Measurements from ENCODE around the gene NARF. TPM values are rescaled to one million over a fixed set of nuclear protein-coding genes. Genes with fewer than 3 reads are reported as not detected.
A peak's percentile ranks its signal among the peaks of the same experiment; 100 is the strongest.

Gene NARF
- total RNA-seq, 4 donors from 2014 or later: 15.3 to 55.5 (median 33.3) TPM

DNA sequence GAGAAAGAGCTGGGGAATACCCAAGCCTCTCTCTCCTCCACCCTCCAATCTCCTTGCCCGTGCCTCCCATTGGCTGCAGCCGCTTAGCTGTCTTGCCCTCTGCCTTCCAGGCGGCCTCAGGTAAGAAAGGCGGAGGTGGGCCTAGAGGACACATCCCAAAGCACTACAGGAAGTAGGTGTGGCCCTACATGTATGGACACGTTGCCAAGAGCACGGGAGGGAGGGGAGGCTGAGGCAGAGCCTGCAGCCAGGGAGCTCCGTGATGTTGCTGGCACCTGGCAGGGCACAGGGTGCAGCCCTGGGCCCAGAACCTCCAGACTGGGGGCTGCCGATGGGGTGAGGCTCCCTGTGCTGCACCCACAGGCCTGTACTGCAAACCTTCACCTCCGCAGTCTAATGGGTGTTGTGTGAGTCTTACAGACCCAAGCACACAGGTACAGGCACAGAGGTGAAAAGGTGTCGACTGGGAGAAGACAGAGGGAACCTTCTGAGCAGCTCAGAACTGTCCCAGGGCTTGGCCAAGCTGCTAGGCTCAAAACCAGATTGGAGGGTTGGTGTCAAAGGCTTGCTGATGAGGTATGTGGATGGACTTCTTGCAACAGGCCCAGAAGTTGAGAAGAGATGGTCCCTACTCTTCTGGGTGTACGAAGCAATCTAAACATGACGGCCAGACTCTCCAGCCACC lies 37.4 kb downstream of the NARF start:
- intact Hi-C loops (cut with DNase I; ENCODE audit: low total_unique reads): loop anchor here (10.0 kb wide), 1 partner anchor 59 kb away; no protein-coding TSS in a partner anchor
- Histone ChIP-seq H3K27ac (peak overlapping the region; percentile 91 to 94), H3K4me3 (no peak overlapping the region)

DNA sequence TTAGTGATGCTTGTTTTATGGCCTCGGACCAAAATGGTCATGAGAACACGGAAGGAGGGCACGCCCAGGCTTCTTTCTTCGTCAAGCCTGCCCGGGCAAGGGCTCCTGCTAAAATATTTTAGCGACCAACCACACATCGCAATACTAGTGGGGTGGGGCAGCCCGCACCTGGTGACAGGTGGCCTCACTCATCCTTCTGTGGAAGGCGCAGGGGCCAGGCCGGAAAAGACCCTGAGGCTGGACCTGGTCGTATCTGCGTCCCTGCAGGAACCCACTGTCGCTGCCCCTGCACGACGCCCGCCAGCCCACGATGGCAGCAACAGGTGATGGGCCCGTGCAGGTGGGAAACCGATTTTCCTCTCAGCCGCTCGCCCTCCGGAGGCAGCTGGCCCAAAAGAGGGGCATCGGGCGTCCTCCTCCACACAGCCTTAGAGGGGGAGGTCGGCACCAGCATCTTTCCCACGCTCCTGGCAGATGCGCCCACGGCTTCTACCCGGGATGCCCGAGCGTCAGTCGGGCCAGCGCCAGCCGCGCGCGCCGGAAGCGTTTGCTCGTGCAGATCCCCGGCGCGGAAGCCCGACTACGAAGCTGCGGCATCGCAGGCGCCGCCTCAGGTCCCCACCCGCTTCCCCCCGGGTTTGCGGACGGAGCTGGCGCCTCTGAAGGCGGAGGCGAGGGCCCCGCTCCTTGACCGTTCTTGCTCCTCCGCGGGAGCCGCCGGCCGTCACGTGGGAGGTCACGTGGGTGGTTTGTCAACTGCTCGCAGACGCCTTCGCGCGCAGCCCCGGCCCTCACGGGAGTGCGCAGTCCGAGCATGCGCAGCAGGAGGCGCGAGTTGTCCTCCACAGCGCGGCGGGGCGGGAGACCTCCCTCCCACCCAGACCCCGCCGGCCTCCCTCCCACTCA lies 38.2 kb downstream of the NARF start:
- peak overlapping the region; percentile 61 to 96 for H3K4me3 ChIP-seq
- H3K4me1 ChIP-seq: peaks cover 4 to 5% of the 10 kb centered on the region in 2 donors
- TF ChIP-seq, protein P1, sequence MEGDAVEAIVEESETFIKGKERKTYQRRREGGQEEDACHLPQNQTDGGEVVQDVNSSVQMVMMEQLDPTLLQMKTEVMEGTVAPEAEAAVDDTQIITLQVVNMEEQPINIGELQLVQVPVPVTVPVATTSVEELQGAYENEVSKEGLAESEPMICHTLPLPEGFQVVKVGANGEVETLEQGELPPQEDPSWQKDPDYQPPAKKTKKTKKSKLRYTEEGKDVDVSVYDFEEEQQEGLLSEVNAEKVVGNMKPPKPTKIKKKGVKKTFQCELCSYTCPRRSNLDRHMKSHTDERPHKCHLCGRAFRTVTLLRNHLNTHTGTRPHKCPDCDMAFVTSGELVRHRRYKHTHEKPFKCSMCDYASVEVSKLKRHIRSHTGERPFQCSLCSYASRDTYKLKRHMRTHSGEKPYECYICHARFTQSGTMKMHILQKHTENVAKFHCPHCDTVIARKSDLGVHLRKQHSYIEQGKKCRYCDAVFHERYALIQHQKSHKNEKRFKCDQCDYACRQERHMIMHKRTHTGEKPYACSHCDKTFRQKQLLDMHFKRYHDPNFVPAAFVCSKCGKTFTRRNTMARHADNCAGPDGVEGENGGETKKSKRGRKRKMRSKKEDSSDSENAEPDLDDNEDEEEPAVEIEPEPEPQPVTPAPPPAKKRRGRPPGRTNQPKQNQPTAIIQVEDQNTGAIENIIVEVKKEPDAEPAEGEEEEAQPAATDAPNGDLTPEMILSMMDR (IDR thresholded peaks at IDR 0.05): no peak
- TF ChIP-seq POLR2A (IDR thresholded peaks at IDR 0.05): peak; percentile 84 to 89
- peak overlapping the region; percentile 91 to 94 for H3K27ac ChIP-seq
- H3K27me3 ChIP-seq: no peaks in the 10 kb centered on the region
- H3K36me3 ChIP-seq: no peaks in the 10 kb centered on the region
- intact Hi-C loops (cut with DNase I; ENCODE audit: low total_unique reads): loop anchor here (10.0 kb wide), 1 partner anchor 58 kb away; no protein-coding TSS in a partner anchor
- peak; percentile 96 for DNase-seq
- H3K9me3 ChIP-seq: no peaks in the 10 kb centered on the region

More for the DNA sequence above, 37.4 kb downstream of the NARF start:
- H3K27me3 ChIP-seq: no peaks in the 10 kb centered on the region
- H3K36me3 ChIP-seq: no peaks in the 10 kb centered on the region
- no peak for DNase-seq
- no peaks in the 10 kb centered on the region for H3K9me3 ChIP-seq
- H3K4me1 ChIP-seq: peaks cover 4 to 5% of the 10 kb centered on the region in 2 donors
- TF ChIP-seq, protein P1 (IDR thresholded peaks at IDR 0.05): no peak
- no peak for TF ChIP-seq POLR2A (IDR thresholded peaks at IDR 0.05)

DNA sequence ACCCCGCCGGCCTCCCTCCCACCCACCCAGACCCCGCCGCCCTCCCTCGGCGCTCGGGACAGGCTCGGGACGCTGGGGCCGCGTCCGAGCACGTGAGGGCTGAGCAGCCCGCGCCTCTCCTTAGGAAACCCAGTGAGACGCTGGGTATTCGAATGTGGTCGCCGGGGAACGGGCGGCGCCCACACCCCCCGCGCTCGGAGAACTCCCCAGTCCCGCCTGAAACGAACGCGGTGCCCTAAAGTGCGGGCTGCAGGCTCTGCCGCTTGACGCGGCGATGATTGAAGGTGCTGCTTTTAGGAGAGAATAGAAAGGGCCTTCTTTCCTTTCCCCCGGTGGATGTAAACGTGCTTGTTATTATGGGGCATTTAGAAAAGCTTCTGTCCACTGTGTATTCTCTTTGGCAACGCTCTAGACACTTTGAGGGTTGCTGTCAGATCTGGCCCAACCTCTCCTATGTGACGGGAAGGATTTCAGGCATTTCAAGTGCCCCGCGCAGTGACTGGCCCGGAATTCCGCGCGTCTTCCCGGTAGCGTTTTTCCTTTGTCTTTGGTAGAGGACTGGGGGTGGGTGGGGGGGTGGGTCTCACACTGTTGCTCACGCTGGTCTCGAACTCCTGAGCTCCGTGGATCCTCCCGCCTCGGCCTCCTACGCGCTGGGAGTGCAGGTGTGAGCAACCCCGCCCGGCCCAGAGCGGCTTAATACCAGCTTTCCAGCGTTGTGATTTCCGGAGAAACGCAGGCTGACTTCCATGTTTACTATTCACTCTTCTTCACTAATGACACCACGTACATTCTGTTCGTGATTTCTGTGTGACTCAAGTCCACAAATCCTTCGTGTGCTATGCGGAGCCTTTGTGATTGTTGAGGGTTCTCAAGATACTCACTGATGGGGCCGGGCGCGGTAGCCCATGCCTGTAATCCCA lies 39.2 kb downstream of the NARF start:
- Histone ChIP-seq H3K4me3 (peak overlapping the region; percentile 61 to 96), H3K4me1 (peaks cover 4 to 5% of the 10 kb centered on the region in 2 donors), H3K27me3 (no peaks in the 10 kb centered on the region), H3K27ac (peak overlapping the region; percentile 91 to 94), H3K9me3 (no peaks in the 10 kb centered on the region), H3K36me3 (no peaks in the 10 kb centered on the region)
- TF ChIP-seq POLR2A (IDR thresholded peaks at IDR 0.05): no peak
- TF ChIP-seq, protein P1 (IDR thresholded peaks at IDR 0.05): no peak
- peak in 1 of 2 donors; percentile 51 for DNase-seq
- intact Hi-C loops (cut with DNase I; ENCODE audit: low total_unique reads): loop anchor here (10.0 kb wide), 1 partner anchor 57 kb away; no protein-coding TSS in a partner anchor

- DNase-seq: no peak
- TF ChIP-seq, protein P1 (IDR thresholded peaks at IDR 0.05): no peak
- TF ChIP-seq POLR2A (IDR thresholded peaks at IDR 0.05): no peak
- H3K27me3 ChIP-seq: no peaks in the 10 kb centered on the region
- H3K4me3 ChIP-seq: no peak overlapping the region
- H3K27ac ChIP-seq: no peak overlapping the region
- no peaks in the 10 kb centered on the region for H3K4me1 ChIP-seq
- intact Hi-C loops (cut with DNase I; ENCODE audit: low total_unique reads): no loop called here
- H3K9me3 ChIP-seq: no peaks in the 10 kb centered on the region
- H3K36me3 ChIP-seq: no peaks in the 10 kb centered on the region
Observed at GRCh38 chr17:82502207-82502606, 43.7 kb downstream of the NARF start.

All from uterus (tissue), 4 donors.